Measurements from ENCODE around the gene AP1M2.
"Not testable (repeated sequence)": the region's sequence is repeated elsewhere in the genome, so short reads cannot be mapped to it uniquely, and the experiment has no call there.

The AP1M2 gene

DNA sequence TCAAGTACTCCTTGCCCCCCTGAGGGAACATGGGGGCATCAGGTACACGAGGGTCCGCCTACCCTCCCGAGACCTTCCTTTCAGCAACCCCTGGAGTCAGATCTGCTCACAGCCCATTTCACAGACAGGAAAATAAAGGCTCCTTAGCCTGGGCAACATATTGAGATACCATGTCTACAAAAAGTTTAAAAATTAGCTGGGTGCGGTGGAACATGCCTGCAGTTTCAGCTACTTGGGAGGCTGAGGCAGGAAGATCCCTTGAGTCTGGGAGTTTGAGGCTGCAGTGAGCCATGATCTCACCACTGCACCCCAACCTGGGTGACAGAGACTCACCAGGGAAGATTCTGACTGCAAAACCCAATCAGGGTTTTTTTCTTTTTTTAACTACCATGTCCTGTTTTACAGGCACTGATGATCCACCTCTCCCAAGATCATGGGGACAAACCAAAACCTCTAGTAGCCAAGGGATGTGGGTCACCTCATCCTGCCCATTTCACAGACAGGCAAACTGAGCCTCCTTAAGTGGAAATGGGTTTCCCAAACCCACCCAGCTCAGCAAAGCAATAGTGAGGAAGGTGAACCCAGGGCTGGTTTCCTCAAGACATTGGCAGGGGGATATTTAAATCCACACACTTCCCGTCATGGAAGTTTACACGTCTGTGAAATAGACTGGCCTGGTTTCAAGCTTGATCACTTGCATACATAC is 11.9 kb downstream of the AP1M2 start:
- Histone ChIP-seq H3K36me3 (ENCODE audit: control insufficient read depth, insufficient read depth, low read length) (peaks cover 11% of the 10 kb centered on the region; the same call in 1 of the 2 replicates), H3K4me1 (ENCODE audit: control insufficient read depth, insufficient read depth, low read length) (no peaks in the 10 kb centered on the region), H3K27ac (ENCODE audit: low read length) (no peak overlapping the region), H3K9me3 (ENCODE audit: control insufficient read depth, insufficient read depth, low read length) (no peaks in the 10 kb centered on the region), H3K27me3 (ENCODE audit: control insufficient read depth, insufficient read depth, low read length) (no peaks in the 10 kb centered on the region), H3K4me3 (ENCODE audit: low read length) (no peak overlapping the region)
- no CpG with 5 or more reads among the region's 6 CpGs for WGBS (ENCODE audit: insufficient coverage, insufficient read length)
- no peak for DNase-seq (ENCODE audit: low read depth, low spot score)

GRCh38 chr19:10574462-10574861 is 12.7 kb downstream of the AP1M2 start:
- H3K27me3 ChIP-seq (ENCODE audit: control insufficient read depth, insufficient read depth, low read length) = no peaks in the 10 kb centered on the region
- DNase-seq (ENCODE audit: low read depth, low spot score) = no peak
- no CpG with 5 or more reads among the region's 8 CpGs for WGBS (ENCODE audit: insufficient coverage, insufficient read length)
- no peak overlapping the region for H3K27ac ChIP-seq (ENCODE audit: low read length)
- H3K36me3 ChIP-seq (ENCODE audit: control insufficient read depth, insufficient read depth, low read length) = peaks cover 8% of the 10 kb centered on the region; the same call in 1 of the 2 replicates
- H3K4me3 ChIP-seq (ENCODE audit: low read length) = no peak overlapping the region
- no peaks in the 10 kb centered on the region for H3K4me1 ChIP-seq (ENCODE audit: control insufficient read depth, insufficient read depth, low read length)
- no peaks in the 10 kb centered on the region for H3K9me3 ChIP-seq (ENCODE audit: control insufficient read depth, insufficient read depth, low read length)

DNA sequence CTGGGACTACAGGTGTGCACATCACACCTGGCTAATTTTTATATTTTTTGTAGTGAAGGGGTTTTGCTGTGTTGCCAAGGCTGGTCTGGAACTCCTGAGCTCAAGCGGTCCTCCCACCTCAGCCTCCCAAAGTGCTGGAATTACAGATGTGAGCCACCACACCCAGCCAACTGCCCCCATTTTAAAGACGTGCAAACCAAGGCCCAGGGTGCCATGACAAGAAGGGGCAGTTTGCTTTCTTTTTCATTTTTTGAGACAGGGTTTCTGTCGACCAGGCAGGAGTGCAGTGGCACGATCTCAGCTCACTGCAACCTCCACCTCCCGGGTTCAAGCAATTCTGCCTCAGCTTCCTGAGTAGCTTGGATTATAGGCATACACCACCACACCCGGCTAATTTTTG is 13.3 kb downstream of the AP1M2 start:
- no CpG with 5 or more reads among the region's 6 CpGs for WGBS (ENCODE audit: insufficient coverage, insufficient read length)
- H3K9me3 ChIP-seq (ENCODE audit: control insufficient read depth, insufficient read depth, low read length); DNase-seq (ENCODE audit: low read depth, low spot score); H3K27ac ChIP-seq (ENCODE audit: low read length); H3K27me3 ChIP-seq (ENCODE audit: control insufficient read depth, insufficient read depth, low read length); H3K36me3 ChIP-seq (ENCODE audit: control insufficient read depth, insufficient read depth, low read length); H3K4me1 ChIP-seq (ENCODE audit: control insufficient read depth, insufficient read depth, low read length); H3K4me3 ChIP-seq (ENCODE audit: low read length): not testable (repeated sequence)

- Histone ChIP-seq H3K4me1 (ENCODE audit: control insufficient read depth, insufficient read depth, low read length) (0 out of 2 replicates have a peak, but pooled peaks cover 2% of the 10 kb centered on the region), H3K4me3 (ENCODE audit: low read length) (peak within 1 kb of the TSS; percentile 54; the same call in 1 of the 2 replicates), H3K27me3 (ENCODE audit: control insufficient read depth, insufficient read depth, low read length) (no peaks in the 10 kb centered on the region), H3K27ac (ENCODE audit: low read length) (no peak within 1 kb of the TSS), H3K9me3 (ENCODE audit: control insufficient read depth, insufficient read depth, low read length) (no peaks in the 10 kb centered on the region), H3K36me3 (ENCODE audit: control insufficient read depth, insufficient read depth, low read length) (no peaks in the 10 kb centered on the region)
- peak; percentile 99 for DNase-seq (ENCODE audit: low read depth, low spot score)
- no CpG with 5 or more reads among the region's 71 CpGs for WGBS (ENCODE audit: insufficient coverage, insufficient read length)
Measured at GRCh38 chr19:10568826-10569651, 18.1 kb downstream of the AP1M2 start, which contains the start of gene CDKN2D. TSS of gene CDKN2D (minus strand) at chr19:10568979. CDS start at chr19:10568653, 326 bp downstream.

DNA sequence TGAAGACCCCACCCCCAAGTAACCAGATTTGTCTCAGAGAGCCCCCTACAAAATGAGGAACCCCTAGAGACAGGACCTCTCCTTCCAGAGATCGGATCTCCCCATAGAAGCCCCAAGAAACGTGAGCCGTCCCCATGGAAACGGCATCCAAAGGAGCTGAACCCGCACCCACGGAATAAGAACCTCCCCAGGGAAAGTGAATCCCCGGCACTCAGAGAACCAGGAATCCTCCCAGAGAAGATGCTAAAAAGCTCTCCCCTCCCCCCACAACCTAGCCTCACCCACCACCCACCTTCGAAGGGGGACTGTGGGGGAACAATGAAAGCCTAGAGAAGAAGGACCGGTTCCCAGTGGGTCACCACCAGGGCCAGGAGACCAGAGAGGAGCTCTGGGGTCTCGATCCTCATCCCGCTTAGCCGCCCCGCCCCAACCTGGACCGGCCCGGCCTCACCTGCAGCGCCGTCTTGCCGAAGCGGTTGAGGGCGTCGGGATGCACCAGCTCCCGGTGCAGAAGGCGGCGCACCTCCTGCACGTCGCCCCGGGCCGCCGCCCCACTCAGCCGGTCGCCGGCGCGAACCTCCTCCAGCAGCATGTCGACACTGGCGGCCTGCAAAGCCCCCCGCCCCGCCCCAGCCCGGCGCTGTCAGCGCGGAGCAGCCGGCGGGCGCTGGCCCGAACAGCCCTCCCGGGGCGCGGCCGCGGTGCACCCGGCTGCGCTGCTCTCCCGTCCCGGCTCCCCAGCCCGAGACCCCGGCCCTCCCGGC is 18.9 kb downstream of the AP1M2 start:
- Histone ChIP-seq H3K36me3 (ENCODE audit: control insufficient read depth, insufficient read depth, low read length) (no peaks in the 10 kb centered on the region), H3K4me3 (ENCODE audit: low read length) (peak overlapping the region; percentile 43; the same call in 1 of the 2 replicates), H3K27ac (ENCODE audit: low read length) (no peak overlapping the region), H3K27me3 (ENCODE audit: control insufficient read depth, insufficient read depth, low read length) (no peaks in the 10 kb centered on the region), H3K9me3 (ENCODE audit: control insufficient read depth, insufficient read depth, low read length) (no peaks in the 10 kb centered on the region), H3K4me1 (ENCODE audit: control insufficient read depth, insufficient read depth, low read length) (0 out of 2 replicates have a peak, but pooled peaks cover 2% of the 10 kb centered on the region)
- DNase-seq (ENCODE audit: low read depth, low spot score) = no peak
- no CpG with 5 or more reads among the region's 58 CpGs for WGBS (ENCODE audit: insufficient coverage, insufficient read length)

GRCh38 chr19:10567656-10568055 is 19.5 kb downstream of the AP1M2 start:
- Histone ChIP-seq H3K27ac (ENCODE audit: low read length) (no peak overlapping the region), H3K36me3 (ENCODE audit: control insufficient read depth, insufficient read depth, low read length) (no peaks in the 10 kb centered on the region), H3K4me1 (ENCODE audit: control insufficient read depth, insufficient read depth, low read length) (0 out of 2 replicates have a peak, but pooled peaks cover 2% of the 10 kb centered on the region), H3K4me3 (ENCODE audit: low read length) (no peak overlapping the region), H3K27me3 (ENCODE audit: control insufficient read depth, insufficient read depth, low read length) (no peaks in the 10 kb centered on the region), H3K9me3 (ENCODE audit: control insufficient read depth, insufficient read depth, low read length) (no peaks in the 10 kb centered on the region)
- WGBS (ENCODE audit: insufficient coverage, insufficient read length) = no CpG with 5 or more reads among the region's 5 CpGs
- DNase-seq (ENCODE audit: low read depth, low spot score) = no peak

DNA sequence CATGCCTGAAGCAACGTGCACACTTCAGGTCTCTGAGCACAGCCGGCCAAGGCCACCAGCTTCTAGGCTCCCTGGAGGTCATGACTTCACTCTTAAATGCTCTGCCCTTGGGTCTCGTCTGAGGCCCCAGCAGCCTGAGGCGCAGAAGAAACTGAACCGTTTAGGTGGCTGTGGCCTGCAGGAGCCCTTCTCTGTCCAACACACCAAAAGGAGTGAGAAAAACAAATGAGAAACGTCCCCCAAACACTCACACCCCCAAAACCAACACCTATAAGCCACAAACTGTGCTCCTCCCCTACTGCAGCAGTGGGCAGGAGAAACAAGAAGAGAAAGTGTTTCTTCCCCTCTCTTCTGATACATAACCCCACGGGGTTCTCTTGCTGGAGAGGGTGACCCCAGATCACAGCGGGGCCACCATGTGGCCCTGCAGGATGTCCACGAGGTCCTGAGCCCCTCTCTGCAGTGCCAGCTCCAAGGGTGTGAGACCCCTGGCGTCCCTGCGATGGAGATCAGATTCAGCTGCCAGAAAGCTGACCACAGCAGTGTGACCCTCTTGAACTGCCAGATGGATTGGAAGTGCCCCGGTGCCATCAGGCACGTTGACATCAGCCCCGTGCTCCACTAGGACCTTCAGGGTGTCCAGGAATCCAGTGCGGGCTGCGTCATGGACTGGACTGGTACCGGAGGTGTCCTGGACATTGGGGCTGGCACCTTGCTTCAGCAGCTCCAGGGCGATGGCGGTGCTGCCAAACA is 20.3 kb downstream of the AP1M2 start:
- no peaks in the 10 kb centered on the region for H3K9me3 ChIP-seq (ENCODE audit: control insufficient read depth, insufficient read depth, low read length)
- H3K4me3 ChIP-seq (ENCODE audit: low read length) = no peak overlapping the region
- H3K36me3 ChIP-seq (ENCODE audit: control insufficient read depth, insufficient read depth, low read length) = no peaks in the 10 kb centered on the region
- H3K4me1 ChIP-seq (ENCODE audit: control insufficient read depth, insufficient read depth, low read length) = 0 out of 2 replicates have a peak, but pooled peaks cover 2% of the 10 kb centered on the region
- H3K27ac ChIP-seq (ENCODE audit: low read length) = no peak overlapping the region
- no peak for DNase-seq (ENCODE audit: low read depth, low spot score)
- WGBS (ENCODE audit: insufficient coverage, insufficient read length) = no CpG with 5 or more reads among the region's 19 CpGs
- no peaks in the 10 kb centered on the region for H3K27me3 ChIP-seq (ENCODE audit: control insufficient read depth, insufficient read depth, low read length)

GRCh38 chr19:10566408-10566657 is 20.8 kb downstream of the AP1M2 start:
- DNase-seq (ENCODE audit: low read depth, low spot score) = no peak
- H3K4me3 ChIP-seq (ENCODE audit: low read length) = no peak overlapping the region; the same call in 1 of the 2 replicates
- H3K9me3 ChIP-seq (ENCODE audit: control insufficient read depth, insufficient read depth, low read length) = no peaks in the 10 kb centered on the region
- 0 out of 2 replicates have a peak, but pooled peaks cover 2% of the 10 kb centered on the region for H3K4me1 ChIP-seq (ENCODE audit: control insufficient read depth, insufficient read depth, low read length)
- H3K36me3 ChIP-seq (ENCODE audit: control insufficient read depth, insufficient read depth, low read length) = no peaks in the 10 kb centered on the region
- H3K27me3 ChIP-seq (ENCODE audit: control insufficient read depth, insufficient read depth, low read length) = no peaks in the 10 kb centered on the region
- whole genome bisulfite sequencing (ENCODE audit: insufficient coverage, insufficient read length) = no CpG with 5 or more reads among the region's 4 CpGs
- H3K27ac ChIP-seq (ENCODE audit: low read length) = no peak overlapping the region

- Histone ChIP-seq H3K36me3 (ENCODE audit: control insufficient read depth, insufficient read depth, low read length) (peaks cover 1% of the 10 kb centered on the region; the same call in 1 of the 2 replicates), H3K27ac (ENCODE audit: low read length) (no peak within 1 kb of the TSS)
- no CpG with 5 or more reads among the region's 94 CpGs for WGBS (ENCODE audit: insufficient coverage, insufficient read length)
Measured at GRCh38 chr19:10565567-10566407, 21.3 kb downstream of the AP1M2 start, which contains the start of gene KRI1. TSS of gene KRI1 (minus strand) at chr19:10566010. CDS start at chr19:10565999, 11 bp downstream.

More at GRCh38 chr19:10565567-10566407, 21.3 kb downstream of the AP1M2 start, which contains the start of gene KRI1:
- DNase-seq (ENCODE audit: low read depth, low spot score) = peak; percentile 92
- no peaks in the 10 kb centered on the region for H3K9me3 ChIP-seq (ENCODE audit: control insufficient read depth, insufficient read depth, low read length)
- 0 out of 2 replicates have a peak, but pooled peaks cover 2% of the 10 kb centered on the region for H3K4me1 ChIP-seq (ENCODE audit: control insufficient read depth, insufficient read depth, low read length)
- peak within 1 kb of the TSS; percentile 99 for H3K4me3 ChIP-seq (ENCODE audit: low read length)
- H3K27me3 ChIP-seq (ENCODE audit: control insufficient read depth, insufficient read depth, low read length) = no peaks in the 10 kb centered on the region

Measured in iPS DF 6.9 (cell line).